K562 (cell line): Measurements from ENCODE around the gene RSPH10B. TPM values are rescaled to one million over a fixed set of nuclear protein-coding genes. Genes with fewer than 3 reads are reported as not detected.
A peak's percentile ranks its signal among the peaks of the same experiment; 100 is the strongest.
"Not testable (repeated sequence)": the region's sequence is repeated elsewhere in the genome, so short reads cannot be mapped to it uniquely, and the experiment has no call there.

ENCODE experiments used
- ATAC-seq: fragments of 200-7000 bp; cut with Tn5 transposase; 3 replicates; pipeline ENCODE4 v1.9.1; 2020; ENCODE audit warnings: moderate library complexity
- BruUV-seq: library from RNA; stranded (reverse); fragments of 400-500 nt; replicated peaks from 2 replicates; lab custom pipeline; 2021; lab: Mats Ljungman, UMichigan
- CTCF ChIA-PET: fragments of 300-600 bp; formaldehyde crosslinking; extraction: SDS; loops from one replicate; lab custom pipeline; 2021; ENCODE audit warnings: low intra/inter-chr PET ratio; lab: Yijun Ruan, JAX
- POLR2A ChIA-PET: fragments of 300-600, 350-650 bp; sonication (Branson Sonifier 250); formaldehyde crosslinking; extraction: SDS; loops from one replicate; lab custom pipeline; 2021; ENCODE audit warnings: antibody characterized with exemption, inconsistent platforms; lab: Yijun Ruan, JAX
- DNase-seq, 4 experiments: peaks; one replicate each; pipeline versions ENCODE4 v3.0.0 to v3.0.0-alpha.2; 2011 to 2018; ENCODE audit warnings: low spot score in 3 of 4, mixed read lengths in 3 of 4; ENCODE audit errors: extremely low read depth in 1 of 4
- FAIRE-seq: peaks from 2 replicates; lab custom pipeline; 2011; peaks lifted over from hg19 to GRCh38; lab: Jason Lieb, UNC
- H2AFZ ChIP-seq: 2 replicates; pipeline ENCODE4 v1.6.0; 2011; ENCODE audit warnings: low read depth, low read length, control low read depth, inconsistent platforms
- H3K27ac ChIP-seq: fragments of 200-600 bp; 3 replicates; pipeline ENCODE4 v1.8.0; 2011; ENCODE audit warnings: low read depth, mild to moderate bottlenecking, control low read depth, inconsistent platforms, low read length, moderate library complexity, mixed read lengths; ENCODE audit errors: extremely low read depth
- H3K27me3 ChIP-seq, 2 experiments: fragments of 300-600 bp in 1 of 2; 2 replicates in 1 of 2; 3 replicates in 1 of 2; pipeline versions ENCODE4 v1.6.0 to v1.8.0; 2011; ENCODE audit warnings: inconsistent platforms in 2 of 2, low read length in 2 of 2, mild to moderate bottlenecking in 1 of 2, mixed read lengths in 1 of 2, moderate library complexity in 1 of 2; ENCODE audit not compliant: control insufficient read depth in 2 of 2, insufficient read depth in 2 of 2
- H3K36me3 ChIP-seq: fragments of 300-600 bp; 3 replicates; pipeline ENCODE4 v1.8.0; 2011; ENCODE audit warnings: mild to moderate bottlenecking, low read length, inconsistent platforms; ENCODE audit not compliant: control insufficient read depth, insufficient read depth
- H3K4me1 ChIP-seq, 2 experiments: fragments of 200-600 bp in 1 of 2; replicated peaks in 1 of 2; 2 replicates in 1 of 2; 3 replicates in 1 of 2; pipeline versions ENCODE4 v1.5.1 to v1.8.0; 2011; ENCODE audit warnings: inconsistent platforms in 2 of 2, low read length in 2 of 2, mild to moderate bottlenecking in 1 of 2, mixed read lengths in 1 of 2, moderate library complexity in 1 of 2; ENCODE audit not compliant: control insufficient read depth in 2 of 2, insufficient read depth in 2 of 2
- H3K4me2 ChIP-seq: 2 replicates; pipeline ENCODE4 v1.6.1; 2011; ENCODE audit warnings: low read length, control low read depth, inconsistent platforms, mixed read lengths; ENCODE audit not compliant: insufficient read depth
- H3K4me3 ChIP-seq: fragments of 200-600 bp; sonication (generic), shearing (Covaris generic); 2 replicates; pipeline ENCODE4 v1.5.1; 2016; ENCODE audit warnings: control low read depth, inconsistent platforms
- H3K79me2 ChIP-seq: fragments of 200-600 bp; 3 replicates; pipeline ENCODE4 v1.8.0; 2011; ENCODE audit warnings: low read length, inconsistent platforms; ENCODE audit not compliant: control insufficient read depth, insufficient read depth
- H3K9ac ChIP-seq, 2 experiments: 2 replicates each; pipeline versions ENCODE4 v1.6.0 to v1.6.1; 2011; ENCODE audit warnings: low read depth in 2 of 2, low read length in 2 of 2, control low read depth in 1 of 2, inconsistent platforms in 1 of 2, mild to moderate bottlenecking in 1 of 2, mixed read lengths in 1 of 2; ENCODE audit not compliant: insufficient read depth in 1 of 2
- H3K9me1 ChIP-seq: one replicate; pipeline ENCODE4 v1.6.0; 2011; ENCODE audit warnings: inconsistent platforms, mild to moderate bottlenecking, low read length, moderate library complexity; ENCODE audit not compliant: control insufficient read depth, insufficient read depth
- H3K9me3 ChIP-seq: replicated peaks from 2 replicates; pipeline ENCODE4 v1.5.1; 2011; ENCODE audit warnings: low read depth, low read length, inconsistent platforms; ENCODE audit not compliant: control insufficient read depth, insufficient read depth
- H4K20me1 ChIP-seq: replicated peaks from 2 replicates; pipeline ENCODE4 v1.6.1; 2011; ENCODE audit warnings: low read length, inconsistent platforms, mixed read lengths; ENCODE audit not compliant: control insufficient read depth, insufficient read depth
- ARID1B ChIP-seq: fragments of 450-650 bp; IDR thresholded peaks from 2 replicates; pipeline ENCODE4 v1.6.1; 2016; ENCODE audit warnings: antibody characterized with exemption, mild to moderate bottlenecking, inconsistent platforms
- ATF3 ChIP-seq, 2 experiments: fragments of 450-650 bp in 1 of 2; sonication (generic) in 1 of 2; formaldehyde crosslinking in 1 of 2; IDR thresholded peaks in 1 of 2; conservative IDR thresholded peaks in 1 of 2; 2 replicates each; pipeline versions ENCODE4 v1.6.1 to v1.8.1; 2016 to 2023; ENCODE audit warnings: mild to moderate bottlenecking in 2 of 2, moderate library complexity in 2 of 2, inconsistent platforms in 1 of 2, missing genetic modification reagents in 1 of 2
- BCOR ChIP-seq: fragments of 450-650 bp; IDR thresholded peaks from 2 replicates; pipeline ENCODE4 v1.6.1; 2016
- DPF2 ChIP-seq: fragments of 450-650 bp; IDR thresholded peaks from 2 replicates; pipeline ENCODE4 v1.6.1; 2016
- FOSL1 ChIP-seq: fragments of 200-800 bp; sonication (Bioruptor generic); conservative IDR thresholded peaks from 2 replicates; pipeline ENCODE4 v1.6.1; 2016; ENCODE audit warnings: missing genetic modification characterization, missing compliant biosample characterization
- HDAC1 ChIP-seq, 2 experiments: fragments of 450-650 bp; IDR thresholded peaks; 2 replicates each; pipeline ENCODE4 v1.6.1; 2016 to 2017; ENCODE audit warnings: inconsistent platforms in 1 of 2, mild to moderate bottlenecking in 1 of 2, moderate library complexity in 1 of 2
- HOMEZ ChIP-seq: fragments of 250-450 bp; sonication (Bioruptor Pico); IDR thresholded peaks from 2 replicates; pipeline ENCODE4 v1.4.0; 2020; ENCODE audit warnings: mild to moderate bottlenecking, moderate library complexity
- JUND ChIP-seq, 2 experiments: IDR thresholded peaks; 2 replicates in 1 of 2; 3 replicates in 1 of 2; pipeline ENCODE4 v1.6.1; 2011; ENCODE audit warnings: borderline replicate concordance in 2 of 2, low read depth in 2 of 2, low read length in 2 of 2, improper control_type of control experiment in 1 of 2, missing biosample characterization in 1 of 2, missing genetic modification characterization in 1 of 2, missing genetic modification reagents in 1 of 2
- LARP7 ChIP-seq: fragments of 450-650 bp; IDR thresholded peaks from 2 replicates; pipeline ENCODE4 v1.6.1; 2016
- MLLT1 ChIP-seq, 2 experiments: fragments of 450-650 bp; IDR thresholded peaks; 2 replicates each; pipeline ENCODE4 v1.6.1; 2016
- NR1H2 ChIP-seq: sonication (generic); formaldehyde crosslinking; IDR thresholded peaks from 2 replicates; pipeline ENCODE4 v1.4.0; 2020; ENCODE audit warnings: mild to moderate bottlenecking, missing genetic modification reagents
- SMARCA4 ChIP-seq: fragments of 450-650 bp; IDR thresholded peaks from 2 replicates; pipeline ENCODE4 v1.6.1; 2016
- ZNF121 ChIP-seq: sonication (generic); formaldehyde crosslinking; conservative IDR thresholded peaks from 2 replicates; pipeline ENCODE4 v1.8.0; 2022; ENCODE audit warnings: missing genetic modification reagents
- ZNF644 ChIP-seq: fragments of 200-800 bp; sonication (Bioruptor generic); IDR thresholded peaks from 2 replicates; pipeline ENCODE4 v1.6.1; 2016; ENCODE audit warnings: low read depth, missing genetic modification characterization, missing compliant biosample characterization
- WGBS: fragments of 100-300 bp; shearing (Covaris generic); methylation state at CpG from one replicate; pipeline ENCODE4 v1.1.6; 2016; ENCODE audit warnings: low coverage, mixed read lengths; ENCODE audit not compliant: insufficient coverage; ENCODE audit errors: missing lambda C conversion rate; 5-methylcytosine and 5-hydroxymethylcytosine counted together
- in situ Hi-C: fragments of 300-500 bp; cut with MboI; formaldehyde crosslinking; loops from 4 replicates; pipeline ENCODE4 v1.15.0; 2018; ENCODE audit warnings: inconsistent platforms, mixed read lengths
- intact Hi-C: fragments of 100-400 bp; cut with micrococcal nuclease; formaldehyde crosslinking; loops from 2 replicates; pipeline ENCODE4 v1.14.2; 2022
- polyA plus RNA-seq, 8 experiments: library from polyadenylated mRNA; depleted of rRNA in 4 of 8; stranded (reverse) in 5 of 8; unstranded in 3 of 8; fragments of >200 nt; fragmentation: Nextera tagmentation in 2 of 8; fragmentation: Illumina TruSeq in 1 of 8; extraction: Ambion mirVana in 2 of 8; extraction: Trizol in 1 of 8; gene quantifications; 2 replicates each; pipeline versions ENCODE4 v1.2.1 to v1.2.3, GENCODE V29; 2011 to 2014; ENCODE audit warnings: inconsistent platforms in 1 of 8, missing spikeins in 1 of 8
- total RNA-seq, 7 experiments: library from RNA; depleted of rRNA in 6 of 7; stranded (reverse); fragments of >200 nt in 6 of 7; fragmentation: Illumina TruSeq in 2 of 7; extraction: Trizol in 2 of 7; gene quantifications; 2 replicates each; pipeline versions ENCODE4 v1.2.1 to v1.2.3, GENCODE V29; 2011 to 2021; ENCODE audit warnings: low replicate concordance in 1 of 7

RSPH10B gene
- total and polyA plus RNA-seq, 9 of the 15 experiments (the other 6 are each of a cell fraction or from before 2014, with no cell fraction given), result 0.01 to 0.09 TPM; not detected in 7

DNA sequence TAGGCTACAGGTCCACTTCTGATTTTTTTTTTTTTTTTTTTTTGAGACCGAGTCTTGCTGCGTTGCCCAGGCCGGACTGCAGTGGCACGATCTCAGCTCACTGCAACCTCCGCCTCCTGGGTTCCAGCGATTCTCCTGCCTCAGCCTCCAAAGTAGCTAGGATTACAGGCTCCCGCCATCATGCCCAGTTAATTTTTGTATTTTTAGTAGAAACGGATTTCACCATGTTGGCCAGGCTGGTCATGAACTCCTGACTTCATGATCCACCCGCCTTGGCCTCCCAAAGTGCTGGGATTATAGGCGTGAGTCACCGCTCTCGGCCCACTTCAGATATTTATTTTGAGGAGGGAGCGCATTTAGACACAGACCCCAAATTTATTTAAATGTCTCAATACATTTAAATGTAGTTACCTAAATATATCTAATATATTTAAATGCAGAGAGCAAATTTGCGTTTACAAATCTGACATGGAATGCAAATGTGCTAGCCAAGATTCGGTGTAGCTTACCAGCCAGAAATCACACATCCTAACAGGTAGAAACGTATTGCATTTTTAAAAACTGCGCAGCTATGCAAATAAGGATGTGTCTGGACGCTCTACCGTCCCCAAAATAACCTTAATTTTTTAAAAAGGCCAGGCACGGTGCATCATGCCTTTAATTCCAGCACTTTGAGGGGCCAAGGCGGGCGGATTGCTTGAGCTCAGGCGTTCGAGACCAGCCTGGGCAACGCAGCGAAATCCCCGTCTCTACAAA, 37.5 kb upstream of the RSPH10B start:
- CTCF ChIA-PET, result interaction anchor here (0.6 kb wide), 1 partner anchor 391 kb away, joined by 5 read pairs; no protein-coding TSS in a partner anchor

More for the DNA sequence above, 37.5 kb upstream of the RSPH10B start:
- peak overlapping the region; percentile 84 to 99 for H3K9ac ChIP-seq
- DNase-seq, result peak in 1 of 4 experiments; percentile 41
- POLR2A ChIA-PET, result interaction anchor here (1.2 to 2.0 kb wide), 9 partner anchors 8 to 82 kb away, joined by 4 to 15 read pairs (median 4); no protein-coding TSS in a partner anchor
- 3% methylated on average over 27 of the region's 27 CpGs for WGBS
- not testable (repeated sequence) for FAIRE-seq; TF ChIP-seq ATF3 (CRISPR knock-in tag; conservative IDR thresholded peaks at IDR 0.05)
- peak in 1 of 2 experiments; percentile 32; a peak in 1 of 4 replicates for TF ChIP-seq MLLT1 (IDR thresholded peaks at IDR 0.05)
- peak; percentile 34; the same call in 1 of the 2 replicates for TF ChIP-seq DPF2
- TF ChIP-seq HOMEZ (CRISPR knock-in tag), result 0 out of 2 replicates have a peak, but pooled peaks have one; percentile 9
- TF ChIP-seq SMARCA4, result peak; percentile 44; the same call in 1 of the 2 replicates
- TF ChIP-seq FOSL1 (tag), result peak; percentile 56
- TF ChIP-seq LARP7, result peak; percentile 63; the same call in 1 of the 2 replicates
- TF ChIP-seq NR1H2, result 0 out of 2 replicates have a peak, but pooled peaks have one; percentile 42
- peak; percentile 62 for TF ChIP-seq JUND (IDR thresholded peaks at IDR 0.05; ENCODE audit: borderline replicate concordance, low read depth, low read length)
- TF ChIP-seq JUND (tag; IDR thresholded peaks at IDR 0.05; ENCODE audit: borderline replicate concordance, low read depth, low read length), result peak; percentile 34; the same call in 1 of the 3 replicates
- peak; percentile 37 for TF ChIP-seq ARID1B
- 0 out of 4 replicates have a peak, but pooled peaks of 1 of the 2 experiments have one; percentile 13 for TF ChIP-seq HDAC1 (IDR thresholded peaks at IDR 0.05)
- TF ChIP-seq ZNF644 (tag), result 0 out of 2 replicates have a peak, but pooled peaks have one; percentile 32
- peak; percentile 18; the same call in 1 of the 2 replicates for TF ChIP-seq BCOR
- peak; percentile 79 for TF ChIP-seq ATF3 (IDR thresholded peaks at IDR 0.05)
- peak; percentile 88 for TF ChIP-seq ZNF121
- TF ChIP-seq, all 486 proteins: peak for 14; not testable (repeated sequence) for 472
- in situ Hi-C loops, H4K20me1 ChIP-seq, BruUV-seq, H3K9me1 ChIP-seq, H3K27me3 ChIP-seq, H3K9me3 ChIP-seq, ATAC-seq: not testable (repeated sequence)
- peak overlapping the region; percentile 82 for H3K4me2 ChIP-seq
- H3K4me1 ChIP-seq, result peaks cover 12 to 15% of the 10 kb centered on the region in 2 experiments; a peak in 4 of 5 replicates
- peaks cover 47% of the 10 kb centered on the region for H3K79me2 ChIP-seq
- peak overlapping the region; percentile 38; the same call in 1 of the 2 replicates for H2AFZ ChIP-seq
- intact Hi-C loops, result loop anchor here (2.0 kb wide), 2 partner anchors 17 to 49 kb away; no protein-coding TSS in a partner anchor
- peaks cover 38% of the 10 kb centered on the region; the same call in 2 of the 3 replicates for H3K36me3 ChIP-seq
- H3K4me3 ChIP-seq, result peak overlapping the region; percentile 65
- H3K27ac ChIP-seq, result peak overlapping the region; percentile 99
